Fibroblast of skin of left quadriceps (primary cell): ENCODE data around the gene EMC1.
"Not testable (repeated sequence)": the region's sequence is repeated elsewhere in the genome, so short reads cannot be mapped to it uniquely, and the experiment has no call there.

Experiments used
- DNase-seq, 2 experiments: peaks; one replicate each; pipeline ENCODE4 v3.0.0-alpha.2; 2013; ENCODE audit warnings: low read depth in 2 of 2

Gene EMC1

GRCh38 chr1:19216585-19216984, 34.7 kb downstream of the EMC1 start:
- not testable (repeated sequence) for DNase-seq

- no peak for DNase-seq
These were observed 37.7 kb downstream of the EMC1 start for GRCh38 chr1:19213580-19213979.

GRCh38 chr1:19212167-19212566, 39.2 kb downstream of the EMC1 start:
- DNase-seq: no peak

- no peak for DNase-seq
These were observed 40.4 kb downstream of the EMC1 start for GRCh38 chr1:19210772-19211549.

- peak; percentile 79 to 81 for DNase-seq
These were observed 41.1 kb downstream of the EMC1 start, which contains the start of gene UBR4 for GRCh38 chr1:19209990-19210771. Gene UBR4, minus strand, starts transcription at chr1:19210266. Its CDS starts 18 bp downstream, at chr1:19210248.

- no peak for DNase-seq
These were observed 41.8 kb downstream of the EMC1 start for GRCh38 chr1:19209439-19209989.

- no peak for DNase-seq
These were observed 42.5 kb downstream of the EMC1 start for GRCh38 chr1:19208710-19209438.

- DNase-seq: no peak
These were observed 44.4 kb downstream of the EMC1 start for GRCh38 chr1:19206947-19207346.

- no peak for DNase-seq
These were observed 45.5 kb downstream of the EMC1 start for GRCh38 chr1:19205845-19206244.

- DNase-seq: no peak
These were observed 45.9 kb downstream of the EMC1 start for GRCh38 chr1:19205403-19205802.

- no peak for DNase-seq
These were observed 46.7 kb downstream of the EMC1 start for GRCh38 chr1:19204446-19205266.

GRCh38 chr1:19203440-19203839, 47.9 kb downstream of the EMC1 start:
- no peak for DNase-seq

- no peak for DNase-seq
These were observed 48.9 kb downstream of the EMC1 start for GRCh38 chr1:19202396-19202795.

- no peak for DNase-seq
These were observed 51.2 kb downstream of the EMC1 start for GRCh38 chr1:19199969-19200604.

- no peak for DNase-seq
These were observed 51.9 kb downstream of the EMC1 start for GRCh38 chr1:19199329-19199968.

- no peak for DNase-seq
These were observed 52.5 kb downstream of the EMC1 start for GRCh38 chr1:19198820-19199219.

GRCh38 chr1:19197845-19198244, 53.5 kb downstream of the EMC1 start:
- DNase-seq: no peak

- no peak for DNase-seq
These were observed 55.0 kb downstream of the EMC1 start for GRCh38 chr1:19196331-19196730.

GRCh38 chr1:19193004-19193403, 58.3 kb downstream of the EMC1 start:
- no peak for DNase-seq

- DNase-seq: no peak
These were observed 59.5 kb downstream of the EMC1 start for GRCh38 chr1:19191811-19192210.
